Ramos (cell line): ENCODE measurements around the gene DAGLA.
"Not testable (repeated sequence)": the region's sequence is repeated elsewhere in the genome, so short reads cannot be mapped to it uniquely, and the experiment has no call there.

ENCODE experiments used
- in situ Hi-C: fragments of 300-500 bp; cut with MboI; formaldehyde crosslinking; loops from one replicate; pipeline ENCODE4 v1.14.3; 2022; ENCODE audit warnings: low sequenced_read_pairs; ENCODE audit not compliant: unreplicated experiment

The DAGLA gene, protein sequence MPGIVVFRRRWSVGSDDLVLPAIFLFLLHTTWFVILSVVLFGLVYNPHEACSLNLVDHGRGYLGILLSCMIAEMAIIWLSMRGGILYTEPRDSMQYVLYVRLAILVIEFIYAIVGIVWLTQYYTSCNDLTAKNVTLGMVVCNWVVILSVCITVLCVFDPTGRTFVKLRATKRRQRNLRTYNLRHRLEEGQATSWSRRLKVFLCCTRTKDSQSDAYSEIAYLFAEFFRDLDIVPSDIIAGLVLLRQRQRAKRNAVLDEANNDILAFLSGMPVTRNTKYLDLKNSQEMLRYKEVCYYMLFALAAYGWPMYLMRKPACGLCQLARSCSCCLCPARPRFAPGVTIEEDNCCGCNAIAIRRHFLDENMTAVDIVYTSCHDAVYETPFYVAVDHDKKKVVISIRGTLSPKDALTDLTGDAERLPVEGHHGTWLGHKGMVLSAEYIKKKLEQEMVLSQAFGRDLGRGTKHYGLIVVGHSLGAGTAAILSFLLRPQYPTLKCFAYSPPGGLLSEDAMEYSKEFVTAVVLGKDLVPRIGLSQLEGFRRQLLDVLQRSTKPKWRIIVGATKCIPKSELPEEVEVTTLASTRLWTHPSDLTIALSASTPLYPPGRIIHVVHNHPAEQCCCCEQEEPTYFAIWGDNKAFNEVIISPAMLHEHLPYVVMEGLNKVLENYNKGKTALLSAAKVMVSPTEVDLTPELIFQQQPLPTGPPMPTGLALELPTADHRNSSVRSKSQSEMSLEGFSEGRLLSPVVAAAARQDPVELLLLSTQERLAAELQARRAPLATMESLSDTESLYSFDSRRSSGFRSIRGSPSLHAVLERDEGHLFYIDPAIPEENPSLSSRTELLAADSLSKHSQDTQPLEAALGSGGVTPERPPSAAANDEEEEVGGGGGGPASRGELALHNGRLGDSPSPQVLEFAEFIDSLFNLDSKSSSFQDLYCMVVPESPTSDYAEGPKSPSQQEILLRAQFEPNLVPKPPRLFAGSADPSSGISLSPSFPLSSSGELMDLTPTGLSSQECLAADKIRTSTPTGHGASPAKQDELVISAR

DNA sequence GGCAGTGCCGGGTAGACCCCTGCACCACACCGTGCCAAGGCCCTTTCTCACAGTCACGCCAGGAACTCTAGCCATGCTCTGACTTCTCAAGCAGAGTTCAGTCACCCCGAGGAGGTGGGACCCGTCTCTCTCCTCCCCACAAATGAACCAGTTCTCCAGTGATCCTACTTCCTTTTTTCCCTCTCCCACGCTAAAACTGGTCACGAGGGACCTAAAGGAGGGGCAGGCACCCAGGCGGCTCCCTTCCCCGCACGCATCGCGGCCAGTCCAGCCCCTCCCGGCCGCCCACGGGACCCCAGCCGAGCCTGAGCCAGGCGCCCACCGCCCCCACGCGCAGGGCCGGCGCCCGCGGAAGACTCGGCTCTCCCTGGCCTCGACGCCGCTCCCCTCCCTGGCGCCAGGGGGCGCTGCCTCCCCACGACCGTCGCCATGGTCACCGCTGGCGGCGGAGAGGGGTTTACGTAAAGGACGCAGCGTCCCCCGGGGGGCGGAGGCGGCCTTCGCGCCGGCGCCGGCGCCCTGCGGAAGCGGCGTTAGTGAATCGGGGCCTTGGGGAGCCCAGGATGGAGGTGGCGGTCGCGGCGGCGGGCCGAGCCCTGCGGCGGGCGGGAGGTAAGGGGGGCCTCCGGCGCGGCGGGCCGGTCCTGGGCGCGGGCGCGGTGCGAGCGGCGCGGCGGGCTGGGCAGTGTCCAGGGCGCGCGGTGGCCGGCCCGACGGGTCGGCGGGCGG is at the start of gene DAGLA:
Gene DAGLA (plus strand): TSS at position 499 of the 729 bp plus-strand sequence. CDS start 39,765 bp downstream, outside the sequence.
- in situ Hi-C loops = no loop called here

DNA sequence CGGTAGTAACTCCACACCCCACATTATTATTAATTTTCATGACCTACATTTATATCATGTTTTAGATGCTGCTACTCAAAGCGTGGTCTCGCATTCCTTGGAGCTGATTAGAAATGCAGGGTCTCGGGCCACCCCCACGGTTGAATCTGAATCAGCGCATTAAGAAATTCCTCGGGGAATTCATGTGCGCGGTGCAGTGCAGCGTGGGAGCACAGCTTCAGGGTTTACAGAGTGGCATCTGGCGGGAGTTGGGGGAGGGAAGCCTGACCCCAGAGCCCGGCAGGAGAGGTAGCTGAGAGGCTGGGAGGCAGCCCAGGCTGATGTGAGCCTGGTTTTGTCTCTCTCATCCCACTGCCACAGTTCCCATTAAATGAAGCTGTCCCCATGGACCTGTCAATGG is 48.1 kb upstream of the DAGLA start:
- in situ Hi-C loops = no loop called here

DNA sequence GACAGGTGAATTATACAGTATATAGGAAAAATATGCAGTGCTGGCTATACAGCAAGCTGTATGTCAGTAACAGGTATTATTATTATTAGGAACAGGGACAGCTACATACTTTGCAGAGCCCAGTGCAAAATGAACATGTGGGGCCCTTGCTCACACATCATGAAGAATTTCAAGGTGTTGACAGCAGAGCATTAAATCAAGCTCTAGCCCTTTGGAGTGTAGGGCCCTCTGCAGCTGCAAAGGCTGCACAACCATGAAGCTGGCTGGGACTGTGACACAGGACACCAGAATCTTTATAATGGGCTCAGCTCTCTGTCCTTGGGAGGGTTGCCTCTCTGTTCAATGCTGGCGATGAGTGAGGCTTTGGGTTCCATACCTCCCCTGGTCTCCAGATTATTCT is 44.9 kb upstream of the DAGLA start:
- in situ Hi-C loops = no loop called here

DNA sequence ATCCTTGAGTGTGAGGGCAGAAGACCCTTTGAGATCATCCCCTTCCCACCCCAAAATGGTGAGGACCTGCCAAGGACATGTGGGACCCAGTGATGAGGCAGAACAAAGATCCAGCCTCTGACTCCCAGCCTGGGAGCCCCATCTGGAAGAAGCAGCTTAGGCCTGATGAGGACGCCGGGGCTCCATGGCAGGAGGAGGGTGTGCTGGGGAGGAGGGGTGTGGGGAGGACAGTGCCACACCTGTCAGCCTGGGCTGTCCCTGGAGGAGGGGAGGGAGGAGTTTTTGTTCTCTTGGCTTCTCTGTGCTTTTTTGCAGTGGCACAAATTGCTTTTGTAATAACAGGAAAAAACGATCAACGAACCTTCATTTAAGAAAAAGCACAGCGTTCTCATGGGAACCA is 44.4 kb upstream of the DAGLA start:
- in situ Hi-C loops = no loop called here

DNA sequence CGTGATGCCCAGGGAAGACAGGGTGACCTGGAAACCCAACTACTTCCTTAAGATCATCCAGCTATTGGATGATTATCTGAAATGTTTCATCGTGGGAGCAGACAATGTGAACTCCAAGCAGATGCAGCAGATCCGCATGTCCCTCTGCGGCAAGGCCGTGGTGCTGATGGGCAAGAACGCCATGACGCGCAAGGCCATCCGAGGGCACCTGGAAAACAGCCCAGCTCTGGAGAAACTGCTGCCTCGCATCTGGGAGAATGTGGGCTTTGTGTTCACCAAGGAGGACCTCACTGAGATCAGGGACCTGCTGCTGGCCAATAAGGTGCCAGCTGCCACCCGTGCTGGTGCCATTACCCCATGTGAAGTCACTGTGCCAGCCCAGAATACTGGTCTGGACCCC is 43.5 kb upstream of the DAGLA start:
- in situ Hi-C loops = no loop called here

DNA sequence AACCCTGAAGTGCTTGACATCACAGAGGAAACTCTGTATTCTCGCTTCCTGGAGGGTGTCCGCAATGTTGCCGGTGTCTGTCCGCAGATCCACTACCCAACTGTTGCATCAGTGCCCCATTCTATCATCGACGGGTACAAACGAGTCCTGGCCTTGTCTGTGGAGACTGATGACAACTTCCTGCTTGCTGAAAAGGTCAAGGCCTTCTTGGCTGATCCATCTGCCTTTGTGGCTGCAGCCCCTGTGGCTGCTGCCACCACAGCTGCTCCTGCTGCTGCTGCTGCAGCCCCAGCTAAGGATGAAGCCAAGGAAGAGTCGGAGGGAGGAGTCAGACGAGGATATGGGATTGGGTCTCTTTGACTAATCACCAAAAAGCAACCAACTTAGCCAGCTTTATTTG is 42.9 kb upstream of the DAGLA start:
- in situ Hi-C loops = no loop called here

DNA sequence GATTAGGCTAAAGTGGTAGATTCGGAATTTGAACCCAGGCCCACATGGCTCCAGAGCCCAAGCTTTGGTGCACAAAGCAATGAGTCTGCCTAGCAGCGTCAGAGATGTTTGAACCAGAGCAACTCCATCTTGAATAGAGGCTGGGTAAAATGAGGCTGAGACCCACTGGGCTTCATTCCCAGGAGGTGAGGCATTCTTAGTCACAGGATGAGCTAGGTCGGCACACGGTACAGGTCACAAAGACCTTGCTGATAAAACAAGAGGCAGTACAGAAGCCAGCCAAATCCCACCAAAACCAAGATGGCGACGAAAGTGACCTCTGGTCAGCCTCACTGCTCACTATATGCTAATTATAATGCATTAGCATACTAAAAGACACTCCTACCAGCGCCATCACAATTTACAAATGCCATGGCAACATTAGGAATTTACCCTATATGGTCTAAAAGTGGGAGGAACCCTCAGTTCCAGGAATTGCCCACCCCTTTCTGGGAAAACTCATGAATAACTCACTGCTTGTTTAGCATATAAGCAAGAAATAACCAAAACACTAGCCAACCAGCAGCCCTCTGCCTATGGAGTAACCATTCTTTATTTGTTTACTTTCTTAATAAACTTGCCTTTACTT is 40.3 kb upstream of the DAGLA start:
- in situ Hi-C loops = no loop called here

DNA sequence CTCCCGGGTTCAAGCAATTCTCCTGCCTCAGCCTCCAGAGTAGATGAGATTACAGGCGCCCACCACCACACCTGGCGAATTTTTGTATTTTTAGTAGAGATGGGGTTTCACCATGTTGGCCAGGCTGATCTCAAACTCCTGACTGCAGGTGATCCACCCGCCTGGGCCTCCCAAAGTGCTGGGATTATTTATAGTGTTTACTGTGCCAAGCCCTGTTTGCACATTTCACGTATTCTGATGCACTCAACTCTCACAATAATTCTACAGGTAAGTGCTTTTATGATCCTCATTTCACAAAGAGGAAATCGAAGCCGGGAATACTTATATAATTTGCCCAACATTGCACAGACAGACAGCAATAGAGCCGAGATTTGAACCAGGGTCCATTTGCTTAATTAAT is 38.0 kb upstream of the DAGLA start:
- in situ Hi-C loops = no loop called here

DNA sequence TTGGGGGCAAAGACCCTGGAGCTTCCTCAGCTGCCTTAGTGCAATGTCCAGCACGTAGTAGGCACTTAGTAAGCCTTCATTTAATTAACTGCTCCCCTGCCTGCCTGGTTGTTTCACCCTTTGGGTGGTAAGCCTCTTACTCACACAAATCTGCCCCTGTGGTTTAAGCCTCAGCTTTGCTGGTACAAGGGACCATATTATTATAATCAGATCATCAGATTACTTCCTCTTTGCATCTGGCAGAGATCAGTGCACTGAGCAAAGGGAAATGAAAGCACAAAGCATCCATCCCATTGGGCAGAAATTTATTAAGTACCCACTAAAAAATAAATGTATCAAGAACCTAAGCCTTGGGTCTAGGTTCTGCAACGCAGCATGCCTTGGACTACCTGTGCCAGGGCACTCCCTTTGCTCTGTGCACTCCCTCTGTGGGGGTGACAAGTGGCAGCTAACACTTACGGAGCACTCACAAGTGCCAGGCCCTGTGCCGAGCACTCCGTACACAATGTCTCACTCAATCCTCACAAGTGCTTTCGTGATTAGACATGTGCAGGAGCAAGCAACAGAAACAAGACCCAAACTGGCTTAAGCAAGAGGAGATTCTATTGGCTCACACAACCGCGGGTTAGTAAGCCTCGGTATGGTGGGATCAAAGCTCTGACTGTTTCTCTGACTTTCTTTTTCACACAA is 34.9 kb upstream of the DAGLA start:
- in situ Hi-C loops = no loop called here

DNA sequence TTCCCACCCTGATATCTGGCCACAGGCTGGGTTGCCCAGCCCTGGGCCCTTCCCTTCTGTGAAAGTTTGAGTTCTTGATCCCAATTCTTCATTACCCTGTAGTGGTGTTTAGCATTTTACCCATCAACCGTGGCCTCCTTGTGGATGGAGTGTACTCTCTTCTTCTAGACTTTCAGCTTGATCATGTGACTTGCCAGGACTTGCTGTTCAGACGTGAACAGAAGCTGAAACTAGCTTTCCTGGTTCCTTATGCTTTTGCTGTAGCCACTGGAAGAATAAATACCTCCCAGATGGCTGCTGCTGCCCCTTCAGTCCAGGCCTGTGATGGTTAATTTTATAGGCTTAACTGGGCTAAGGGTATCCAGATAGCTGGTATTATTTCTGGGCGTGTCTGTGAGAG is 32.7 kb upstream of the DAGLA start:
- in situ Hi-C loops = no loop called here

DNA sequence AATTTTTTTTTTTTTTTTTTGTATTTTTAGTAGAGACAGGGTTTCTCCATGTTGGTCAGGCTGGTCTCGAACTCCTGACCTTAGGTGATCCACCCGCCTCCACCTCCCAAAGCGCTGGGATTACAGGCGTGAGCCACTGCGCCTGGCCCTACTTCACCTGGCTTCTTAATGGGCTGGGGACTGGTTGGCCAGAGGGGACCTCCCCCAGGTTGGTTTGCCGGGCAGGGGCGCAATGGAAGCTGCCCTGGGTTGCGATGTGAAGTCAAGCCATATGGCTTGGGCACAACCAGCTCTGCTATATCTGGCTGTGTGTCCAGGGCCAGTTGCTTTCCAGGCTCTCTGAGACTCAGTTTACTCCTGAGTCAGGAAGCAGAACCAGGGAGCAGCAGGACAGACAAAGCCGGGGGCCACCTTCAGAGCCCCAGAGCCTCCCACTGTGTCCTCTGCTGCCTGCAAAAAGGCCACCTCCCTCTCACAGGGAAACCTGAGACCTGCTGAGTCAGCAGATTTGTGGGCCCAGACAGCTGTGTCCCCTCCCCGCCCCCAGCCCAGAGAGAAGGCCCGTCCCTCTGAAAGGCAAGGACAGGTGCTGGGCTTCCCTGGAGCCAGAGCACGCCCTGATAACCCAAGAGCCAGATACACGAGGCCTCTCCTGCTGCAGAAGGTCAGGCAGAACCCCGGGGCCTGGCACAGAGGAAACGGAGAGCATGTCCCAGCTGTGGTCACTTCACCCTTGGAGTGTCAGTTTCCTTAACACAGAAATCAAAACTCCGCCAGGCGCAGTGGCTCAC is 29.2 kb upstream of the DAGLA start:
- in situ Hi-C loops = no loop called here

DNA sequence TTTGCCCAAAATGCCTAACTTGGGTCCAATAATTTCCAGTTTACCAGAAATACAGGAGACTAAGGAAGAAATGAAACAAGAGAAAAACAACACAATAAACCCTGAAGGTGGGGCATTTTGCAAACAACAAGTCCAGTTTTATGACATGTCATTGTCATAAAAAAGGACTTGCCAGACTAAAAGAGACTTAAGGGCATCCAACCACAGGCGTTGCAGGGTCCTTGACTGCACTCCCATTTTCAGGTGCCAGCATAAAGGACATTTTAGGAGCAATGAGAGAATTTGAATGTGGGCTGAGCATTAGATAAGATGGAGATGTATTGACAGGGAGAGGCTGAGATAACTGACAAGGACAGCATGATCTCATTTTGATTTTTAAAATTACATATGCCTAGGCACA is 28.1 kb upstream of the DAGLA start:
- in situ Hi-C loops = no loop called here

DNA sequence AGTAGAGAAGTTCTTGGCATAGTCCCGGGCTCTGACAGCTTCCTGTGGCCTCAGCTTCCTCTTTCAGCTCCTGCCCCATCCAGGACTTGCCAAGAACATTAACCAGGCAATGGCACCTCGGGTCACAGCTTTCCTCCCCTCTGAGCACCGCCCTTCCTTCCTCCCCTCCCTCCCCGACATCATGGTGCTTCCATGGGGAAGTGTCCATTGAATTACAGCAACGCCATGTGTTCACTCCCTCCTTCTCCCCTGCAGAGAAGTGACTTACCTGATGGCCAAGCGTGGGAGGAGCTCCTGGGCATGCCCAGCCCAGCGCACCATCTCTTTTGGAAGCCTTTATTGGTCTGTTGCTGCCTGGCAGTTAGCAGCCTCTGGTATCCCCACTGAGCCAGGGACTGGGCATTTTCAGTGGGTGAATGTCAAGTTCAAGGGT is 25.8 kb upstream of the DAGLA start:
- in situ Hi-C loops = no loop called here

DNA sequence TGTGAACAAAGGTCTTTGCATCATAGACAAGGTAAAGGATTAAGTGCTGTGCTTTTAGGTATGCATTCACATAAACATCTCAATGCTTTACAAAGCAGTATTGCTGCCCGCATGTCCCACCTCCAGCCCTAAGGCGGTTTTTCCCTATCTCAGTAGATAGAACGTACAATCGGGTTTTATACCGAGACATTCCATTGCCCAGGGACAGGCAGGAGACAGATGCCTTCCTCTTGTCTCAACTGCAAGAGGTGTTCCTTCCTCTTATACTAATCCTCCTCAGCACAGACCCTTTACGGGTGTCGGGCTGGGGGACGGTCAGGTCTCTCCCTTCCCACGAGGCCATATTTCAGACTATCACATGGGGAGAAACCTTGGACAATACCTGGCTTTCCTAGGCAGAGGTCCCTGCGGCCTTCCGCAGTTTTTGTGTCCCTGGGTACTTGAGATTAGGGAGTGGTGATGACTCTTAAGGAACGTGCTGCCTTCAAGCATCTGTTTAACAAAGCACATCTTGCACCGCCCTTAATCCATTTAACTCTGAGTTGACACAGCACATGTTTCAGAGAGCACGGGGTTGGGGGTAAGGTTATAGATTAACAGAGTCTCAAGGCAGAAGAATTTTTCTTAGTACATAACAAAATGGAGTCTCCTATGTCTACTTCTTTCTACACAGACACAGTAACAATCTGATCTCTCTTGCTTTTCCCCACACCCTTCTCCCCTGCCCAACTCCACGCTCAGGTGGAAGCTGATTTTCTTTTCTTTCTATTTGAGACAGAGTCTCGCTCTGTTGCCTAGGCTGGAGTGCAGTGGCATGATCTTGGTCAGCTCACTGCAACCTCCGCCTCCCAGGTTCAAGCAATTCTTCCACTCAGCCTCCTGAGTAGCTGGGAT is 24.7 kb upstream of the DAGLA start:
- in situ Hi-C loops = not testable (repeated sequence)

DNA sequence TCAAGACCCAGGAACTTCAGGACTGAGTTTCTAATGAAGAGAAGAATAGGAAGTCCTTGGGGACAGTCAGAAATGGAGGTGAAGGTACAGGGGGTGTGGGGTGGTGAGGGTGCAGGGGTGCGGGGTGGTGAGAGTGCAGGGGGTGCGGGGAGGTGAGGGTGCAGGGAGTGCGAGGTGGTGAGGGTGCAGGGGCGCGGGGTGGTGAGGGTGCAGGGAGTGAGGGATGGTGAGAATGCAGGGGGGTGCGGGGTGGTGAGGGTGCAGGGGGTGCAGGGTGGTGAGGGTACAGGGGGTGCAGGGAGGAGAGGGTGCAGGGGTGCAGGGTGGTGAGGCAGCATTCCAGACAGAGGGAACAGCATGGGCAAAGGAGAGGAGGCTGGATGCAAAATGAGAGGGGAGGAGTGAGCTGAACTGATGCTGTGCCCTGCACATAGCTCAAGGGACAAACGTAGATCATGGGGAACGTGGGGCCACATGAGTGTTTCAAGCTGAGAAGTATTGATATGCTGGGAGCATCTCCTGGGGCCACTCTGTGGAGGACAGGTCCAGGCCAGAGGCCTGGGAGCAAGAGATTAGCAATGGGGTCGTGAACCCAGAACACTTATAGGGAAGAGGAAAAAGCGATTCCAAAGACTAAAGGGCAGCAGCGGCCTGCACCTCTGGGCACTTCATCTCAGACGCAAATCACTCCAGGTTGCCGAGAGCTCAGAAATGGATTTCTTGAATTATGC is 23.7 kb upstream of the DAGLA start:
- in situ Hi-C loops = no loop called here

DNA sequence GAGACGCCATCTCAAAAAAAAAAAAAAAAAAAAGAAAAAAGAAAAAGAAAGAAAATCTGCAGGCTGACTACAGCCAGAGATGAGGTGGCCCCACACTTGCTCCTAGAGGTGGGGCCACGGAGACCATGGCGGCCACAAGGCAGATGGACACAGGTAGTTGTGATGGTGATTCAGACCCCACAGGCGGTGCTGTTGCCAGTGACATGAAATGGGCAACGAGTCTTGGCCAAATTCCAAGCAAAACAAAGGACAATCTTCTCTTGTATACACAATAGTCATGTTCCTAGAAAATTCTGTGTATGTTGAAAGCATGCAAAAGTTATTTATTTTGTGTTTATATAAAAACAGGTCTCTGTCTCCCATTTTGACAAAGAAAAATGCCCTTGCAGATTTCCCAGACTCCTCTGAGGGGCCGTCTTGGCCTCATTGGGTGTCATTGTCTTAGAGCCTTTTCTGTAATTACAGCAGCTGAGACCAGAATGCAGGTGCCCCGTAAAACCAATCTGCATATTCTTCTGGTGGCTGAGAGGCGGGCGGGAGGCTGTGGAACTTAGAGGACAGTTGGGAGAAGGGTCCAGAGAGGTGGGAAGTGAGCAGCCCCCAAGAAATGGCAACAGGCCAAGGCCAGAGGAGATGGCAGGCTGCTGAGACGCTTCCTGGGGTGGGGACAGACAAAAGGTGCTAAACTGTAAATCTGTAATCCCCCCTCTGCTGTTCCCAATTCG is 22.5 kb upstream of the DAGLA start:
- in situ Hi-C loops = no loop called here
